Measurements from ENCODE around the gene DPYSL5. TPM values are rescaled to one million over a fixed set of nuclear protein-coding genes. Genes with fewer than 3 reads are reported as not detected.

Gene DPYSL5
- polyA plus RNA-seq, 2 of the 4 experiments (the other 2 are of a cell fraction), result 2.5 to 8.2 TPM

DNA sequence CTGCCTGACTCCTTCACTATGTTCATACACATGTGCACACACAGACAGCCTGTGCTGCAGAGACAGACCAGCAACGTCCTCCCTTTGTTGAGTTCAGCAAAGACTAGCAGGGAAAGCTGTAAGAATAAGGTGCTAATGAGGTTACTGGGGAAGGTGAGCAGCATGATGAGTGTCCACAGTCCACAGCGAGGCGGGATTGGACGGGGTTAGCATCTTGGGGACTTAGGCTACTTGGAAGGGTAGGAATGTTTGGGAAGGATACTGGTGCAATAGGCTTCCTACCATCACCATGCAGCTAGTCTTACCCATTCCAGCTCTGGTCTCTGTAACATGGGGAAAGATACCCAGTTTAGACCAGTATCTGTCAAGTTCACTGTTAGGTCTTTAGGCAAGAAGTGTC lies 41.9 kb downstream of the DPYSL5 start:
- ATAC-seq (no peak; a peak in 2 of 6 replicates), DNase-seq (ENCODE audit: low read depth in 1 of 2, low spot score in 1 of 2) (no peak), FAIRE-seq (no peak)
- Histone ChIP-seq H3K27ac (no peak overlapping the region), H3K9me3 (peaks cover 2% of the 10 kb centered on the region; the same call in 2 of the 3 replicates), H3K4me1 (no peaks in the 10 kb centered on the region), H3K4me2 (no peak overlapping the region), H3K4me3 (no peak overlapping the region)
- ChIA-PET CTCF (interaction anchor here (0.7 to 2.1 kb wide), 2 partner anchors 33 to 44 kb away, joined by 3 to 8 read pairs; no protein-coding TSS in a partner anchor), POLR2A (no interaction called here)
- TF ChIP-seq ATOH8 (CRISPR knock-in tag; IDR thresholded peaks at IDR 0.05; ENCODE audit: low read depth), result no peak
- TF ChIP-seq POLR2AphosphoS2 (conservative IDR thresholded peaks at IDR 0.05; ENCODE audit: low read length), result no peak
- TF ChIP-seq E2F6 (IDR thresholded peaks at IDR 0.05; ENCODE audit: borderline replicate concordance, low read depth), result no peak
- no peak for TF ChIP-seq CHD4 (IDR thresholded peaks at IDR 0.05; ENCODE audit: borderline replicate concordance)
- no peak for TF ChIP-seq NR3C1 (IDR thresholded peaks at IDR 0.05)
- no peak for TF ChIP-seq PHF8 (IDR thresholded peaks at IDR 0.05; ENCODE audit: borderline replicate concordance, low read depth)
- TF ChIP-seq JUN (IDR thresholded peaks at IDR 0.05), result no peak
- TF ChIP-seq, protein P1, sequence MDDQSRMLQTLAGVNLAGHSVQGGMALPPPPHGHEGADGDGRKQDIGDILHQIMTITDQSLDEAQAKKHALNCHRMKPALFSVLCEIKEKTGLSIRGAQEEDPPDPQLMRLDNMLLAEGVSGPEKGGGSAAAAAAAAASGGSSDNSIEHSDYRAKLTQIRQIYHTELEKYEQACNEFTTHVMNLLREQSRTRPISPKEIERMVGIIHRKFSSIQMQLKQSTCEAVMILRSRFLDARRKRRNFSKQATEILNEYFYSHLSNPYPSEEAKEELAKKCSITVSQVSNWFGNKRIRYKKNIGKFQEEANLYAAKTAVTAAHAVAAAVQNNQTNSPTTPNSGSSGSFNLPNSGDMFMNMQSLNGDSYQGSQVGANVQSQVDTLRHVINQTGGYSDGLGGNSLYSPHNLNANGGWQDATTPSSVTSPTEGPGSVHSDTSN (IDR thresholded peaks at IDR 0.05), result no peak
- no peak for TF ChIP-seq HOXA7 (CRISPR knock-in tag; IDR thresholded peaks at IDR 0.05)
- TF ChIP-seq HDAC2 (IDR thresholded peaks at IDR 0.05), result no peak
- TF ChIP-seq, protein P2, sequence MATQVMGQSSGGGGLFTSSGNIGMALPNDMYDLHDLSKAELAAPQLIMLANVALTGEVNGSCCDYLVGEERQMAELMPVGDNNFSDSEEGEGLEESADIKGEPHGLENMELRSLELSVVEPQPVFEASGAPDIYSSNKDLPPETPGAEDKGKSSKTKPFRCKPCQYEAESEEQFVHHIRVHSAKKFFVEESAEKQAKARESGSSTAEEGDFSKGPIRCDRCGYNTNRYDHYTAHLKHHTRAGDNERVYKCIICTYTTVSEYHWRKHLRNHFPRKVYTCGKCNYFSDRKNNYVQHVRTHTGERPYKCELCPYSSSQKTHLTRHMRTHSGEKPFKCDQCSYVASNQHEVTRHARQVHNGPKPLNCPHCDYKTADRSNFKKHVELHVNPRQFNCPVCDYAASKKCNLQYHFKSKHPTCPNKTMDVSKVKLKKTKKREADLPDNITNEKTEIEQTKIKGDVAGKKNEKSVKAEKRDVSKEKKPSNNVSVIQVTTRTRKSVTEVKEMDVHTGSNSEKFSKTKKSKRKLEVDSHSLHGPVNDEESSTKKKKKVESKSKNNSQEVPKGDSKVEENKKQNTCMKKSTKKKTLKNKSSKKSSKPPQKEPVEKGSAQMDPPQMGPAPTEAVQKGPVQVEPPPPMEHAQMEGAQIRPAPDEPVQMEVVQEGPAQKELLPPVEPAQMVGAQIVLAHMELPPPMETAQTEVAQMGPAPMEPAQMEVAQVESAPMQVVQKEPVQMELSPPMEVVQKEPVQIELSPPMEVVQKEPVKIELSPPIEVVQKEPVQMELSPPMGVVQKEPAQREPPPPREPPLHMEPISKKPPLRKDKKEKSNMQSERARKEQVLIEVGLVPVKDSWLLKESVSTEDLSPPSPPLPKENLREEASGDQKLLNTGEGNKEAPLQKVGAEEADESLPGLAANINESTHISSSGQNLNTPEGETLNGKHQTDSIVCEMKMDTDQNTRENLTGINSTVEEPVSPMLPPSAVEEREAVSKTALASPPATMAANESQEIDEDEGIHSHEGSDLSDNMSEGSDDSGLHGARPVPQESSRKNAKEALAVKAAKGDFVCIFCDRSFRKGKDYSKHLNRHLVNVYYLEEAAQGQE (IDR thresholded peaks at IDR 0.05), result no peak
- TF ChIP-seq HOXB13 (CRISPR knock-in tag; IDR thresholded peaks at IDR 0.05; ENCODE audit: low read depth), result no peak
- WGBS (ENCODE audit: missing lambda C conversion rate), result 55% methylated on average over 4 of the region's 4 CpGs

DNA sequence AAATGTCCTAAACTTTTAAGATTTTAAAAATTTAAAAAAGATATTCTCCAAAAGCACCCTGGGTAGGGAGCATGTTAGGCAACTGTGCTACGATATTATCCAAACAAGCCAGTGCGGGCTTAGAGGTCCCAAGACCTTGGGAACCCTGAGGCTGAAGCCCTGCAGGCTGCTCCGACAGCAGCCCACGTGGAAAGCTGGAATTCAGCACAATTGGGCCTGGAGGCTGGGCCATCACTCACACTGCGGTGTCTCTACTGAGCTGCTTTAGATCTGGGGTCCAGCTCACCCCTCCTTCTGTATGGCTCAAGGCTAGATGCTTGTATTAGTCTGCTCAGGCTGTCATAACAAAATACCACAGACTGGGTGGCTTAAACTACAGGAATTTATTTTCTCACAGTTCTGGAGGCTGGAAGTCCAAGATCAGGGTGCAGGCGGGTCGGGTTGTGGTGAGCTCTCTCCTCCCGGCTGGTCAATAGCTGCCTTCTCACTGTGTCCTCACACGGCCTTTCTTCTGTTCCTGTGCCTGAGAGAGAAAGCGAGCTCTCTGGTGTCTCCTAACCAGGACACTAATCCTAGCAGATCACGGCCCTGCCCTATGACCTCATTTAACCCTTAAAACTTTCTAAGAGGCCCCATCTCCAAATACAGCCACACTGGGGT lies 42.5 kb downstream of the DPYSL5 start:
- Histone ChIP-seq H3K27ac (no peak overlapping the region), H3K9me3 (peaks cover 8% of the 10 kb centered on the region; the same call in 2 of the 3 replicates), H3K4me2 (no peak overlapping the region), H3K4me1 (no peaks in the 10 kb centered on the region), H3K4me3 (no peak overlapping the region)
- ATAC-seq, result no peak
- ChIA-PET CTCF (interaction anchor here (0.6 to 2.1 kb wide), 4 partner anchors 15 to 91 kb away, joined by 3 to 8 read pairs (median 3); no protein-coding TSS in a partner anchor), POLR2A (no interaction called here)
- WGBS (ENCODE audit: missing lambda C conversion rate), result 79% methylated on average over 11 of the region's 11 CpGs
- DNase-seq (ENCODE audit: low read depth in 1 of 2, low spot score in 1 of 2), result no peak
- no peak for FAIRE-seq
- TF ChIP-seq RNF2 (IDR thresholded peaks at IDR 0.05; ENCODE audit: borderline replicate concordance, low read depth), result no peak
- TF ChIP-seq FOXS1 (CRISPR knock-in tag; IDR thresholded peaks at IDR 0.05), result no peak
- TF ChIP-seq HOXB13 (CRISPR knock-in tag; IDR thresholded peaks at IDR 0.05; ENCODE audit: low read depth), result no peak
- TF ChIP-seq JUN (IDR thresholded peaks at IDR 0.05), result no peak
- TF ChIP-seq PHF8 (IDR thresholded peaks at IDR 0.05; ENCODE audit: borderline replicate concordance, low read depth), result no peak
- TF ChIP-seq SREBF2 (IDR thresholded peaks at IDR 0.05), result no peak
- no peak for TF ChIP-seq RCOR1 (IDR thresholded peaks at IDR 0.05; ENCODE audit: low read depth, low read length)
- no peak for TF ChIP-seq HOXA7 (CRISPR knock-in tag; IDR thresholded peaks at IDR 0.05)
- TF ChIP-seq CHD4 (IDR thresholded peaks at IDR 0.05; ENCODE audit: borderline replicate concordance), result no peak
- TF ChIP-seq, protein P2 (IDR thresholded peaks at IDR 0.05), result no peak
- no peak for TF ChIP-seq CEBPB (IDR thresholded peaks at IDR 0.05)
- TF ChIP-seq ZNF302 (CRISPR knock-in tag; IDR thresholded peaks at IDR 0.05), result no peak
- no peak for TF ChIP-seq RAD21 (conservative IDR thresholded peaks at IDR 0.05 in 1 of 2, IDR thresholded peaks at IDR 0.05 in 1 of 2)

Measured in A549 (cell line).